PC-3 (cell line): Measurements from ENCODE around the gene UNC13A. TPM values are rescaled to one million over a fixed set of nuclear protein-coding genes. Genes with fewer than 3 reads are reported as not detected.
A peak's percentile ranks its signal among the peaks of the same experiment; 100 is the strongest.

Source experiments
- ATAC-seq: fragments of 200-7000 bp; cut with Tn5 transposase; 2 replicates; pipeline ENCODE4 v1.9.1; 2020; ENCODE audit warnings: mild to moderate bottlenecking, moderate library complexity
- BruUV-seq: library from RNA; stranded (reverse); fragments of 400-500 nt; replicated peaks from 2 replicates; lab custom pipeline; 2021; lab: Mats Ljungman, UMichigan
- CTCF ChIA-PET: fragments of 300-600 bp; sonication (Branson Sonifier 250); formaldehyde crosslinking; loops from one replicate; lab custom pipeline; 2022; ENCODE audit warnings: antibody characterized with exemption; lab: Charles Lee
- POLR2A ChIA-PET: fragments of 300-600 bp; sonication (Branson Sonifier 250); formaldehyde crosslinking; loops from one replicate; lab custom pipeline; 2022; ENCODE audit warnings: antibody characterized with exemption; ENCODE audit not compliant: unreplicated experiment; lab: Charles Lee
- DNase-seq: peaks from one replicate; pipeline ENCODE4 v3.0.0-alpha.2; 2015
- H2AFZ ChIP-seq: fragments of 300-600 bp; sonication (generic); 2 replicates; pipeline ENCODE4 v1.6.0; 2016; ENCODE audit warnings: antibody characterized with exemption, low read length
- H3F3A ChIP-seq: fragments of 300-600 bp; sonication (generic); one replicate; pipeline ENCODE4 v1.6.0; 2017; ENCODE audit warnings: antibody characterized with exemption, low read length, control low read depth, mild to moderate bottlenecking; ENCODE audit not compliant: unreplicated experiment
- H3K27ac ChIP-seq: fragments of 300-600 bp; sonication (generic); 2 replicates; pipeline ENCODE4 v1.5.1; 2016; ENCODE audit warnings: mild to moderate bottlenecking, low read length
- H3K27me3 ChIP-seq: fragments of 300-600 bp; sonication (generic); 2 replicates; pipeline ENCODE4 v1.6.1; 2016; ENCODE audit warnings: low read length, mixed read lengths
- H3K36me3 ChIP-seq: fragments of 300-600 bp; sonication (generic); 2 replicates; pipeline ENCODE4 v1.6.1; 2016; ENCODE audit warnings: low read depth, mixed run types, low read length, mixed read lengths
- H3K4me1 ChIP-seq: fragments of 300-600 bp; sonication (generic); 2 replicates; pipeline ENCODE4 v1.5.1; 2016; ENCODE audit warnings: low read length; ENCODE audit not compliant: insufficient read depth
- H3K4me2 ChIP-seq: fragments of 300-600 bp; sonication (generic); 2 replicates; pipeline ENCODE4 v1.6.0; 2016; ENCODE audit warnings: low read length
- H3K4me3 ChIP-seq: fragments of 300-600 bp; sonication (generic); 2 replicates; pipeline ENCODE4 v1.5.1; 2016; ENCODE audit warnings: mild to moderate bottlenecking, low read length, mixed read lengths
- H3K79me2 ChIP-seq: fragments of 300-600 bp; sonication (generic); 2 replicates; pipeline ENCODE4 v1.6.1; 2017; ENCODE audit warnings: low read length, mixed read lengths
- H3K9ac ChIP-seq: fragments of 300-600 bp; sonication (generic); 2 replicates; pipeline ENCODE4 v1.6.0; 2016; ENCODE audit warnings: mild to moderate bottlenecking, low read length
- H3K9me2 ChIP-seq: fragments of 300-600 bp; sonication (generic); replicated peaks from 2 replicates; pipeline ENCODE4 v1.6.1; 2016; ENCODE audit warnings: mixed run types, low read length, mixed read lengths
- H3K9me3 ChIP-seq: fragments of 300-600 bp; sonication (generic); 2 replicates; pipeline ENCODE4 v1.6.1; 2016; ENCODE audit warnings: low read length, mixed read lengths
- H4K20me1 ChIP-seq: fragments of 300-600 bp; sonication (generic); 2 replicates; pipeline ENCODE4 v1.6.1; 2016; ENCODE audit warnings: low read length, mixed read lengths
- EZH2 ChIP-seq: fragments of 300-600 bp; sonication (generic); IDR thresholded peaks from one replicate; pipeline ENCODE4 v1.6.1; 2017; ENCODE audit warnings: antibody characterized with exemption, mild to moderate bottlenecking, low read length; ENCODE audit not compliant: unreplicated experiment
- EZH2phosphoT487 ChIP-seq: fragments of 300-600 bp; sonication (generic); IDR thresholded peaks from 2 replicates; pipeline ENCODE4 v1.6.1; 2018; ENCODE audit warnings: mild to moderate bottlenecking, antibody characterized with exemption, low read length, borderline replicate concordance
- intact Hi-C: fragments of 100-400 bp; cut with micrococcal nuclease; formaldehyde crosslinking; loops from 2 replicates; pipeline ENCODE4 v1.9.0; 2023
- total RNA-seq: library from RNA; depleted of rRNA; stranded (reverse); fragments of >200 nt; gene quantifications from 2 replicates; pipeline ENCODE4 v1.2.3, GENCODE V29; 2014
- TF ChIP-seq, protein P1 (sequence below): fragments of 300-600 bp; sonication (generic); conservative IDR thresholded peaks from 2 replicates; pipeline ENCODE4 v1.5.1; 2017; ENCODE audit warnings: antibody characterized with exemption, low read depth, mild to moderate bottlenecking, low read length

Gene UNC13A
- total RNA-seq, 1 experiment from 2014 or later, result not detected

- intact Hi-C loops, result no loop called here
These were observed 16.2 kb downstream of the UNC13A start for GRCh38 chr19:17671906-17672305.

GRCh38 chr19:17669419-17669818 lies 18.7 kb downstream of the UNC13A start:
- no peaks in the 10 kb centered on the region for H3F3A ChIP-seq
- no peaks in the 10 kb centered on the region for H4K20me1 ChIP-seq
- no peak overlapping the region for H3K4me2 ChIP-seq
- no peaks in the 10 kb centered on the region for H3K9me2 ChIP-seq
- H3K79me2 ChIP-seq, result no peaks in the 10 kb centered on the region
- TF ChIP-seq EZH2 (no peak), EZH2phosphoT487 (no peak)
- TF ChIP-seq, protein P1, sequence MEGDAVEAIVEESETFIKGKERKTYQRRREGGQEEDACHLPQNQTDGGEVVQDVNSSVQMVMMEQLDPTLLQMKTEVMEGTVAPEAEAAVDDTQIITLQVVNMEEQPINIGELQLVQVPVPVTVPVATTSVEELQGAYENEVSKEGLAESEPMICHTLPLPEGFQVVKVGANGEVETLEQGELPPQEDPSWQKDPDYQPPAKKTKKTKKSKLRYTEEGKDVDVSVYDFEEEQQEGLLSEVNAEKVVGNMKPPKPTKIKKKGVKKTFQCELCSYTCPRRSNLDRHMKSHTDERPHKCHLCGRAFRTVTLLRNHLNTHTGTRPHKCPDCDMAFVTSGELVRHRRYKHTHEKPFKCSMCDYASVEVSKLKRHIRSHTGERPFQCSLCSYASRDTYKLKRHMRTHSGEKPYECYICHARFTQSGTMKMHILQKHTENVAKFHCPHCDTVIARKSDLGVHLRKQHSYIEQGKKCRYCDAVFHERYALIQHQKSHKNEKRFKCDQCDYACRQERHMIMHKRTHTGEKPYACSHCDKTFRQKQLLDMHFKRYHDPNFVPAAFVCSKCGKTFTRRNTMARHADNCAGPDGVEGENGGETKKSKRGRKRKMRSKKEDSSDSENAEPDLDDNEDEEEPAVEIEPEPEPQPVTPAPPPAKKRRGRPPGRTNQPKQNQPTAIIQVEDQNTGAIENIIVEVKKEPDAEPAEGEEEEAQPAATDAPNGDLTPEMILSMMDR, result no peak
- no peak for ATAC-seq
- POLR2A ChIA-PET, result no interaction called here
- H3K9me3 ChIP-seq, result no peaks in the 10 kb centered on the region
- H3K27me3 ChIP-seq, result 0 out of 2 replicates have a peak, but pooled peaks cover 7% of the 10 kb centered on the region
- no peak overlapping the region for H2AFZ ChIP-seq
- no peaks in the 10 kb centered on the region for H3K4me1 ChIP-seq
- H3K9ac ChIP-seq, result no peak overlapping the region
- no TSS peak for BruUV-seq
- no peak overlapping the region for H3K27ac ChIP-seq
- CTCF ChIA-PET, result no interaction called here
- no peak overlapping the region for H3K4me3 ChIP-seq
- intact Hi-C loops, result no loop called here
- DNase-seq, result no peak
- H3K36me3 ChIP-seq, result no peaks in the 10 kb centered on the region

More at GRCh38 chr19:17671906-17672305, 16.2 kb downstream of the UNC13A start:
- ATAC-seq, result peak; percentile 49; the same call in 1 of the 2 replicates
- no peak overlapping the region for H3K27ac ChIP-seq
- no peaks in the 10 kb centered on the region for H3K79me2 ChIP-seq
- no peaks in the 10 kb centered on the region for H3K9me3 ChIP-seq
- BruUV-seq, result no TSS peak
- no peaks in the 10 kb centered on the region for H3K27me3 ChIP-seq
- no peaks in the 10 kb centered on the region for H3F3A ChIP-seq
- no peak overlapping the region for H2AFZ ChIP-seq
- CTCF ChIA-PET, result no interaction called here
- no peaks in the 10 kb centered on the region for H3K4me1 ChIP-seq
- no peaks in the 10 kb centered on the region for H3K9me2 ChIP-seq
- H3K36me3 ChIP-seq, result no peaks in the 10 kb centered on the region
- no peak overlapping the region for H3K4me3 ChIP-seq
- no peaks in the 10 kb centered on the region for H4K20me1 ChIP-seq
- no peak overlapping the region for H3K9ac ChIP-seq
- H3K4me2 ChIP-seq, result no peak overlapping the region
- TF ChIP-seq, protein P1, result no peak
- TF ChIP-seq EZH2, result no peak
- no peak for TF ChIP-seq EZH2phosphoT487
- DNase-seq, result peak; percentile 68
- POLR2A ChIA-PET, result no interaction called here

GRCh38 chr19:17665058-17665457 lies 23.1 kb downstream of the UNC13A start:
- no peaks in the 10 kb centered on the region for H3K9me3 ChIP-seq
- intact Hi-C loops, result no loop called here
- H3K79me2 ChIP-seq, result no peaks in the 10 kb centered on the region
- H2AFZ ChIP-seq, result no peak overlapping the region
- TF ChIP-seq, protein P1, result no peak
- TF ChIP-seq EZH2 (no peak), EZH2phosphoT487 (no peak)
- H3K9ac ChIP-seq, result no peak overlapping the region
- no peaks in the 10 kb centered on the region for H4K20me1 ChIP-seq
- H3K4me2 ChIP-seq, result no peak overlapping the region
- no TSS peak for BruUV-seq
- H3K4me1 ChIP-seq, result no peaks in the 10 kb centered on the region
- H3K27ac ChIP-seq, result no peak overlapping the region
- ATAC-seq, result no peak
- no peaks in the 10 kb centered on the region for H3F3A ChIP-seq
- 0 out of 2 replicates have a peak, but pooled peaks cover 7% of the 10 kb centered on the region for H3K27me3 ChIP-seq
- H3K4me3 ChIP-seq, result no peak overlapping the region
- POLR2A ChIA-PET, result no interaction called here
- DNase-seq, result no peak
- H3K9me2 ChIP-seq, result no peaks in the 10 kb centered on the region
- H3K36me3 ChIP-seq, result no peaks in the 10 kb centered on the region
- CTCF ChIA-PET, result no interaction called here
